SK-N-SH treated with all-trans-retinoic acid at 6 μM for 48 hours (cell line): ENCODE data around the gene WDR62.

Experiments
- ARNTL ChIP-seq: fragments of 450-650 bp; formaldehyde crosslinking; IDR thresholded peaks from 2 replicates; pipeline ENCODE4 v1.5.0; 2020; ENCODE audit warnings: low read depth, mild to moderate bottlenecking, moderate library complexity, borderline replicate concordance
- BACH2 ChIP-seq: fragments of 250-450 bp; sonication (Bioruptor Pico); IDR thresholded peaks from 2 replicates; pipeline ENCODE4 v1.9.0; 2021; ENCODE audit warnings: mild to moderate bottlenecking, borderline replicate concordance
- CSRNP3 ChIP-seq: fragments of 250-450 bp; sonication (Bioruptor Pico); IDR thresholded peaks from 2 replicates; pipeline ENCODE4 v1.5.1; 2021; ENCODE audit warnings: mild to moderate bottlenecking, moderate library complexity
- PATZ1 ChIP-seq: fragments of 250-450 bp; sonication (Bioruptor Pico); IDR thresholded peaks from 2 replicates; pipeline ENCODE4 v1.8.0; 2020; ENCODE audit warnings: mild to moderate bottlenecking, moderate library complexity, borderline replicate concordance
- SNAI2 ChIP-seq: fragments of 250-450 bp; sonication (Bioruptor Pico); IDR thresholded peaks from 2 replicates; pipeline ENCODE4 v1.5.0; 2020; ENCODE audit warnings: mild to moderate bottlenecking, moderate library complexity
- TSHZ2 ChIP-seq: fragments of 250-450 bp; sonication (Bioruptor Pico); IDR thresholded peaks from 2 replicates; pipeline ENCODE4 v1.5.0; 2020; ENCODE audit warnings: mild to moderate bottlenecking, moderate library complexity
- ZFP30 ChIP-seq: fragments of 450-650 bp; formaldehyde crosslinking; IDR thresholded peaks from 2 replicates; pipeline ENCODE4 v1.5.0; 2022; ENCODE audit warnings: mild to moderate bottlenecking, moderate library complexity
- ZNF8 ChIP-seq: fragments of 450-650 bp; formaldehyde crosslinking; IDR thresholded peaks from 2 replicates; pipeline ENCODE4 v1.5.0; 2020; ENCODE audit warnings: mild to moderate bottlenecking, moderate library complexity

- TF ChIP-seq ZFP30 (CRISPR knock-in tag) (no peak), TSHZ2 (CRISPR knock-in tag) (no peak), SNAI2 (CRISPR knock-in tag) (no peak), ZNF8 (CRISPR knock-in tag) (no peak), BACH2 (CRISPR knock-in tag) (no peak), CSRNP3 (CRISPR knock-in tag) (no peak), PATZ1 (no peak), ARNTL (CRISPR knock-in tag) (no peak)
Measured at GRCh38 chr19:36082916-36083315, 28.2 kb downstream of the WDR62 start.
